Measurements from ENCODE around the gene ARHGEF17. TPM values are rescaled to one million over a fixed set of nuclear protein-coding genes. Genes with fewer than 3 reads are reported as not detected.

Gene ARHGEF17
- total and polyA plus RNA-seq, 2 of the 13 experiments (the other 11 are each of a cell fraction or from before 2014, with no cell fraction given) = 10.7 to 28.8 TPM

DNA sequence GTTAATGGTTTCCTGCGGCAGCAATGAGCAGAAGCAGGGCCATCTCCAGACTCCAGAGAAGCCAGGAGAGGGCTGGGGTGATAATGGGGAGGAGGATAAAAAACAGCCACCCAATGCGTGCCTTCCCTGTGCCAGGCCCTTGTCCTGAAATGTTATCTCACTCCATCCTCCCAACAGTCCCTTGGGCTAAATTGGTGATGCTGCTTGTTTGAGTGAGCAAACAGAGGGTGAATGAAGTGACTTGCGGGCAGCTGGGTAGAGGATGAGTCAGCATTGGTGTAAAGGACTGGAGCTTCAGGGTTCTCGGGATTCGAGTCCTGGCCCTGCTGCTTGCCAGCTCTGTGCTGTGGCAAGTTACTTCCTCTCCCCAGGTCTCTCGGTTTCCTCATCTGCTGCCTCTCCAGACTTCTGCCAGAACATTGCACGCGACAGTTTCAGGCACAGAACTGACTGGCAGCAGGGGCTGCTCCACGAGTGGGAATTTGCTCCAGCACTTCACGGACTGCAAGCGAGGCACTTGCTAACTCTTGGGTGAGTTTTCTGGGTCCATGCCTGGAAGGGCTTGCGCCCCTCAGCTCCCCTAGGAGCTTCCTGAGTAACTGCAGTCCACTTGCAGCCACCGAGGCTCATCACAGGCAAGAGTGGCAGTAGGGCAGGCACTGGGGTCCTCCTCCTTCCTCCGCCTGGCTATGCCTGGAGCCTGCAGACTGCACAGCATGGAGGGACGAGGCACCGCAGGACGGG lies 36.0 kb upstream of the ARHGEF17 start, which contains the start of gene P2RY6 (continued):
- no peak for TF ChIP-seq HNRNPLL (IDR thresholded peaks at IDR 0.05; ENCODE audit: low read depth, low read length, poor library complexity, severe bottlenecking)
- no peak for TF ChIP-seq PLRG1 (conservative IDR thresholded peaks at IDR 0.05)

DNA sequence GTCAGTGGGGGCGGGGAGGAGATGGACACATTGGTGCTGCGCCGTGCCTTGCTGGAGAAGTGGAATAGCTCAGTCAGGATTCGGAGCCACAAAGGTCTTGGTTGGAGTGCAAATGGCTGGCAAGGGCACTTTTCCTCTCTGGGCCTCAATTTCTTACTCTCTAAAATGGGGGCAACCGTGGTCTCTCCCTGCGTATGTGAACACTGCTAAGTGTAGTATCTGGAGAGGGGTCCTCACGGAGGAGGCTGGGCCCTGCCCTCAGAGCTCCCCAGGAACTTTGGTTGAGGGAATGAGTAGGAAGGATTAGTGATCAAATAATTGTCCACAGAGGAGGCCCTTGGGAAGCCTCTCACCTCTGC lies 35.4 kb upstream of the ARHGEF17 start:
- Histone ChIP-seq H3K4me2 (ENCODE audit: low read depth, low read length) (no peak overlapping the region), H3K79me2 (ENCODE audit: insufficient read depth, low read length) (no peaks in the 10 kb centered on the region), H3K4me3 (replicated peaks in 1 of 3; ENCODE audit: insufficient read depth in 1 of 3, low read depth in 2 of 3, low read length in 3 of 3) (no peak overlapping the region), H3K4me1 (ENCODE audit: insufficient read depth, low read length) (peaks cover 50% of the 10 kb centered on the region), H2AFZ (ENCODE audit: low read length) (no peak overlapping the region), H3K27me3 (ENCODE audit: control insufficient read depth in 1 of 2, insufficient read depth in 2 of 2, low read length in 2 of 2) (peaks cover 4 to 33% of the 10 kb centered on the region in 2 experiments; a peak in 4 of 5 replicates), H4K20me1 (ENCODE audit: insufficient read depth, low read length) (no peaks in the 10 kb centered on the region), H3K9ac (ENCODE audit: insufficient read depth, low read depth, low read length) (no peak overlapping the region), H3K9me3 (ENCODE audit: low read length) (no peaks in the 10 kb centered on the region), H3K36me3 (replicated peaks in 1 of 2; ENCODE audit: control insufficient read depth in 1 of 2, insufficient read depth in 2 of 2, low read length in 2 of 2) (no peaks in the 10 kb centered on the region), H3K27ac (ENCODE audit: extremely low read length, insufficient read depth, low read length) (no peak overlapping the region)
- ChIA-PET CTCF (ENCODE audit: low intra/inter-chr PET ratio, low total read pairs) (no interaction called here), POLR2A (interaction anchor here (1.0 kb wide), 1 partner anchor 34 kb away, joined by 5 read pairs; no protein-coding TSS in a partner anchor)
- WGBS (ENCODE audit: low lambda C conversion rate) = 87% methylated on average over 7 of the region's 7 CpGs
- intact Hi-C loops (cut with micrococcal nuclease; ENCODE audit: unreplicated experiment) (no loop called here), in situ Hi-C loops (cut with HindIII; ENCODE audit: extremely low pct_ligation_motif_present, low pct_unique_long_range_greater_than_20kb) (no loop called here)
- DNase-seq (ENCODE audit: low spot score) (no peak), FAIRE-seq (no peak), ATAC-seq (no peak)
- TF ChIP-seq KDM2A (CRISPR knock-in tag; IDR thresholded peaks at IDR 0.05; ENCODE audit: borderline replicate concordance, low read depth) (no peak), ZNF629 (CRISPR knock-in tag; conservative IDR thresholded peaks at IDR 0.05) (peak; percentile 34; the same call in 1 of the 2 replicates)
- BruUV-seq (replicated peaks) = no TSS peak

DNA sequence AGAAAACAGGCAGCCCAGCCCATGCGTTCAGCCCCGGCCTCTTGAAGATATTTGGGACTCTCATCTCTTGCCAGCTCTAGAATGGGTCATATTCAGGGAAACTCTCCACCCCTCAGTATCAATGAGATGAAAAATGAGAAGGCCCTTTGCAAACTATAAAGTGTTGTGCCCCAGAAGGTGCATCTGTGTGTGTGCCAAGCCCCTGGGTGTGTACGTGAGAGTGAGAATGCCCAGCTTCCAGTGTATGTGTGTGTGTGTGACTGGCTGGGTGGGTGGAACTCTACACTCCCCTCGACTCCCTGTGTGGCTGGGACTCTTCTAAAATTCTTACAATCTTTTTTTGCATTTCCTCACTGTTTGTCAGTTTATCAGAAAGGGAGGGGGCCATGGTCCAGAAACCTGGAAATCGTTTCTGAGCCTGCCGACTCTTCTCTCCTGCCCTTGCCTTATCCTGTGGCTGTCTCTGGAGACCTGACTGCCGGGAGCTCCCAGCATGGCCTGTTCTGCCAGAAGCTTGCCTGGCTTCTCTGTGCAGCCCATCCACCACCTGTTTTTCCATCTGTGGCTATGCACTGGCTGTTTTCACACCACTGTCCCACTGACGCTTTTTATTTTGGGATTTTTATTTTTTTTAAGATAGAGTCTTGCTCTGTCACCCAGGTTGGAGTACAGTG lies 34.7 kb upstream of the ARHGEF17 start:
- ATAC-seq (peak; percentile 44), DNase-seq (ENCODE audit: low spot score) (no peak), FAIRE-seq (no peak)
- Histone ChIP-seq H3K27ac (ENCODE audit: extremely low read length, insufficient read depth, low read length) (no peak overlapping the region), H3K9ac (ENCODE audit: insufficient read depth, low read depth, low read length) (no peak overlapping the region), H3K36me3 (replicated peaks in 1 of 2; ENCODE audit: control insufficient read depth in 1 of 2, insufficient read depth in 2 of 2, low read length in 2 of 2) (no peaks in the 10 kb centered on the region), H3K4me2 (ENCODE audit: low read depth, low read length) (peak overlapping the region; percentile 29), H3K9me3 (ENCODE audit: low read length) (no peaks in the 10 kb centered on the region), H3K27me3 (ENCODE audit: control insufficient read depth in 1 of 2, insufficient read depth in 2 of 2, low read length in 2 of 2) (peaks cover 4 to 28% of the 10 kb centered on the region in 2 experiments; a peak in 4 of 5 replicates), H3K79me2 (ENCODE audit: insufficient read depth, low read length) (no peaks in the 10 kb centered on the region), H3K4me1 (ENCODE audit: insufficient read depth, low read length) (peaks cover 50% of the 10 kb centered on the region), H2AFZ (ENCODE audit: low read length) (no peak overlapping the region), H3K4me3 (replicated peaks in 1 of 3; ENCODE audit: insufficient read depth in 1 of 3, low read depth in 2 of 3, low read length in 3 of 3) (no peak overlapping the region; a peak in 1 of 6 replicates), H4K20me1 (ENCODE audit: insufficient read depth, low read length) (no peaks in the 10 kb centered on the region)
- POLR2A ChIA-PET = no interaction called here
- in situ Hi-C loops (cut with HindIII; ENCODE audit: extremely low pct_ligation_motif_present, low pct_unique_long_range_greater_than_20kb) (no loop called here), intact Hi-C loops (cut with micrococcal nuclease; ENCODE audit: unreplicated experiment) (no loop called here)
- no TSS peak for BruUV-seq (replicated peaks)
- 24% methylated on average over 8 of the region's 8 CpGs for WGBS (ENCODE audit: low lambda C conversion rate)
- CTCF ChIA-PET (ENCODE audit: low intra/inter-chr PET ratio, low total read pairs) = no interaction called here
- TF ChIP-seq FOSL1 (CRISPR knock-in tag; IDR thresholded peaks at IDR 0.05; ENCODE audit: borderline replicate concordance) (no peak), ZNF652 (CRISPR knock-in tag; IDR thresholded peaks at IDR 0.05; ENCODE audit: borderline replicate concordance, low read depth) (no peak), ZIK1 (CRISPR knock-in tag; IDR thresholded peaks at IDR 0.05; ENCODE audit: borderline replicate concordance, low read depth) (no peak), MXI1 (IDR thresholded peaks at IDR 0.05; ENCODE audit: borderline replicate concordance, low read depth, low read length) (no peak), ZNF230 (CRISPR knock-in tag; IDR thresholded peaks at IDR 0.05) (no peak), ZKSCAN5 (CRISPR knock-in tag; IDR thresholded peaks at IDR 0.05) (no peak), HMG20B (CRISPR knock-in tag; conservative IDR thresholded peaks at IDR 0.05) (no peak)
- TF ChIP-seq, protein P1, sequence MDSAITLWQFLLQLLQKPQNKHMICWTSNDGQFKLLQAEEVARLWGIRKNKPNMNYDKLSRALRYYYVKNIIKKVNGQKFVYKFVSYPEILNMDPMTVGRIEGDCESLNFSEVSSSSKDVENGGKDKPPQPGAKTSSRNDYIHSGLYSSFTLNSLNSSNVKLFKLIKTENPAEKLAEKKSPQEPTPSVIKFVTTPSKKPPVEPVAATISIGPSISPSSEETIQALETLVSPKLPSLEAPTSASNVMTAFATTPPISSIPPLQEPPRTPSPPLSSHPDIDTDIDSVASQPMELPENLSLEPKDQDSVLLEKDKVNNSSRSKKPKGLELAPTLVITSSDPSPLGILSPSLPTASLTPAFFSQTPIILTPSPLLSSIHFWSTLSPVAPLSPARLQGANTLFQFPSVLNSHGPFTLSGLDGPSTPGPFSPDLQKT (CRISPR knock-in tag; IDR thresholded peaks at IDR 0.05; ENCODE audit: borderline replicate concordance) = no peak
- TF ChIP-seq, protein P2, sequence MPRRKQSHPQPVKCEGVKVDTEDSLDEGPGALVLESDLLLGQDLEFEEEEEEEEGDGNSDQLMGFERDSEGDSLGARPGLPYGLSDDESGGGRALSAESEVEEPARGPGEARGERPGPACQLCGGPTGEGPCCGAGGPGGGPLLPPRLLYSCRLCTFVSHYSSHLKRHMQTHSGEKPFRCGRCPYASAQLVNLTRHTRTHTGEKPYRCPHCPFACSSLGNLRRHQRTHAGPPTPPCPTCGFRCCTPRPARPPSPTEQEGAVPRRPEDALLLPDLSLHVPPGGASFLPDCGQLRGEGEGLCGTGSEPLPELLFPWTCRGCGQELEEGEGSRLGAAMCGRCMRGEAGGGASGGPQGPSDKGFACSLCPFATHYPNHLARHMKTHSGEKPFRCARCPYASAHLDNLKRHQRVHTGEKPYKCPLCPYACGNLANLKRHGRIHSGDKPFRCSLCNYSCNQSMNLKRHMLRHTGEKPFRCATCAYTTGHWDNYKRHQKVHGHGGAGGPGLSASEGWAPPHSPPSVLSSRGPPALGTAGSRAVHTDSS (CRISPR knock-in tag; conservative IDR thresholded peaks at IDR 0.05) = no peak

All from HepG2 (cell line).